Activated naive CD4-positive, alpha-beta T cell (primary cell): ENCODE measurements around the gene GALNT14.
"Not testable (repeated sequence)": the region's sequence is repeated elsewhere in the genome, so short reads cannot be mapped to it uniquely, and the experiment has no call there.

ENCODE experiments used
- DNase-seq, 4 experiments: peaks; one replicate each; lab custom pipeline; 2025; lab: John Stamatoyannopoulos, UW

The GALNT14 gene, protein sequence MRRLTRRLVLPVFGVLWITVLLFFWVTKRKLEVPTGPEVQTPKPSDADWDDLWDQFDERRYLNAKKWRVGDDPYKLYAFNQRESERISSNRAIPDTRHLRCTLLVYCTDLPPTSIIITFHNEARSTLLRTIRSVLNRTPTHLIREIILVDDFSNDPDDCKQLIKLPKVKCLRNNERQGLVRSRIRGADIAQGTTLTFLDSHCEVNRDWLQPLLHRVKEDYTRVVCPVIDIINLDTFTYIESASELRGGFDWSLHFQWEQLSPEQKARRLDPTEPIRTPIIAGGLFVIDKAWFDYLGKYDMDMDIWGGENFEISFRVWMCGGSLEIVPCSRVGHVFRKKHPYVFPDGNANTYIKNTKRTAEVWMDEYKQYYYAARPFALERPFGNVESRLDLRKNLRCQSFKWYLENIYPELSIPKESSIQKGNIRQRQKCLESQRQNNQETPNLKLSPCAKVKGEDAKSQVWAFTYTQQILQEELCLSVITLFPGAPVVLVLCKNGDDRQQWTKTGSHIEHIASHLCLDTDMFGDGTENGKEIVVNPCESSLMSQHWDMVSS

DNA sequence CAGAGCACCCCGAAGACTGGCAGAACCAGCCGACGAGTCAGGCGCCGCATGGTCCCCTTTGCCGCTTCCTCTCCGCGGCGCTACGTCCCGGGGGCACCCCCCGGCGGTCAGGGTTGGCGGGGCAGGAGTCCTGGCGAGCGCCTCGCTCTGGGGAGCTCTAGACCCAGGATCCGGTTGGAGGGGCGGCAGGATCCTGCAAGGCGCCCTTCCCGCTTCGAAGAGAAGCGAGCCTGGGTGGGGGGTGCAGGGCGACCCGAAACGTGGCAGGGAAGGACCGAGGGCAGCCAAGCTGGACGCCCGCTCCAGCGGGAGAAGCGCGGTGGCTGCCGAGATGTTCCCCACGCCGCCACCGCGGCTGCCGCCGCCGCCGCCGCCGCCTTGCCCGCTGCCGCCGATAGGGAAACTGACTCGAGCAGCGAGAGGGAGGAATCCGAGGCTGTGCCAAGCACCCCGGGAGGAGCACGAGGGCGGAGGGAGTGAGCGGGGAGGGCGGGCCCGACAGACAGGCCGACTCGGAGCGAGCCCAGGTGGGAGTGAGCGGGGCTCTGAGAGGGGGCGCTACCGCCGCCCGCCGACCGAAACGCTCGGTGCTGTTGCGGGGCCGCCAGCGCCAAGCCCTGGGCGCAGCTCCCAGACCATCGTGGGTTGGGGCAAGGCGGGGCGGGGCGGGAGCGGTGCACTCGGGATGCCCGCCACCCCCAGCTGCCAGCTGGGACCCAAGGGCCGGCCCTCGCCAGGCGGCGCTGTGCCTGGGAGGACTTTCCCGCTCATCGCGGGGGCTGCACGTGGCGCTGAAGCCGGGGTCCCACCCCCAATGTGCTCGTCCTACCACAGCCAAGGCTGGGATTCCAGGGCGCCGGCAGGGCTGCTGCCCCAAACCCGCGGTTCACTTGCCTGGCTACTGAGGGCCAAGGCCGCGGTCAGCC, at the start of gene GALNT14:
GALNT14 (minus strand) TSS at position 404 of the 926 bp plus-strand sequence; CDS start at position 50, 354 bp downstream.
- DNase-seq = peak in 1 of 4 experiments; percentile 4

DNA sequence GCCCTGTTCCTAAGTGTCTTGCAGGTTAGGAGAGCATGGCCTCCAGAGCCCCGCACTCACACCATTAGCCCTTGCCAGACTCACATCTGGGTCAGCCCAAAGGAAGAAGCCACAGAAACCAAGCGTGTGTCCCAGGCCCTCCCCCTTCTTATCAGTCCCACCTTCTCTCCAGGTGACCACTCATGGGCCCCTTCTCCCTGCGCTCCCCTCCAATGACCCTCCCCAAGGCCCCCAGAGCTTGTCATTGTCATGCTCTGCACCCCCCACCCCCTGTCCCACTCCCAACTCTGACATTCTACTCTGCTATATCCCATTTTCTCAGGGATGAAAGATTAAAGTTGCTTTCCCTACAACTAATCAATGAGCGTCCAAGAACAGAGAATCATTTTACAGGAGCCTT, 48.9 kb upstream of the GALNT14 start:
- DNase-seq = no peak

DNA sequence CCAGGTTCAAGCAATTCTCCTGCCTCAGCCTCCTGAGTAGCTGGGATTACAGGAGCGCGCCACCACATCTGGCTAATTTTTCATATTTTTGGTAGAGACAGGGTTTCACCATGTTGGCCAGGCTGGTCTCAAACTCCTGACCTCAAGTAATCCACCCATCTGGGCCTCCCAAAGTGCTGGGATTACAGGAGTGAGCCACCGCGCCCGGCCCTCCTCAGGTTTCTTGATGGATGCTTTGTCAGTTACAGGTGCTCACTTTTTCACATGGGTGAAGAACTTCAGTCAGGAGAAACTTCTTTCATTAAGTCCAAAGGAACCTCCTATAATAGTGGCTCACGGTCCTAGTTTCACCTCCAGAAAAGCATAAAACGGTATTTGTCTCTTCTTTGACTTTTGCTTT, 45.7 kb upstream of the GALNT14 start:
- DNase-seq = not testable (repeated sequence)

DNA sequence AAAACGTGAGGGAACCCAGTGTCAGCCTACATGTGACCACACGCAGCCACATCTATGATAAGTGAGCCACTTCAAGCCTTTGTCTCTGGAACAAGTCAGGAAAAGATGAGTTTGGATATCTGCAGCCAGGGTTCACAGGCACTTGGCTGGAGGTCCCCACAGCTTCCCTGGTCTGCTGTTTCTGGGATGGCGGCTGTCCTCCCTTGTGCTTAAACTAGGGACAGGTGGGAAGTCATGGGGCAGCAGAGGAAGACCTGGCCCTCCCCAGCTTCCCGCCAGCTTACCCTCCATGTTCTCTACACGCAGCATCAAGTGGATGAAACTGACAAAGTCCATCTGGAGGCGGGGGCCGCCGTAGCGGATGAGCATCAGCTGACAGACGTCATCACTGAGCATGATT, 38.5 kb upstream of the GALNT14 start:
- no peak for DNase-seq

DNA sequence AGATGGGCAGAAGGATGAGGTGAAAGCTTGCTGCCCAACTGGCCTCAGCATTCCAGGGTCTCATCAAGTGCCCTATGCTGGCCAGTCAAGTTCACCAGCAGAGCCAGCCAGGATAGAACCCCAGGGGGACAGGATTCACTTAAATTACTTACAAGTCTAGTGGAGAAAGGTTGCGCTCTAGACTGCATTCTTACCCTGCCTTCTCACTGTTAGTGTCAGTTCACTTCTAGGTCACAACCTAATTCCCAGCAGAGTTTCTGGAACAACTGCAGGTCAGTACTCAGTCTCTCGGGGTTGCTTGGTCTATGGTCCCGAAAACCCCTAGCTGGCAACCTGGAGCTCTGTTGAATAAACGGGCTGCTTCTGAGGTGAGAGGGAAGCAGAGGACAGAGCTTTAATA, 32.9 kb upstream of the GALNT14 start:
- no peak for DNase-seq

DNA sequence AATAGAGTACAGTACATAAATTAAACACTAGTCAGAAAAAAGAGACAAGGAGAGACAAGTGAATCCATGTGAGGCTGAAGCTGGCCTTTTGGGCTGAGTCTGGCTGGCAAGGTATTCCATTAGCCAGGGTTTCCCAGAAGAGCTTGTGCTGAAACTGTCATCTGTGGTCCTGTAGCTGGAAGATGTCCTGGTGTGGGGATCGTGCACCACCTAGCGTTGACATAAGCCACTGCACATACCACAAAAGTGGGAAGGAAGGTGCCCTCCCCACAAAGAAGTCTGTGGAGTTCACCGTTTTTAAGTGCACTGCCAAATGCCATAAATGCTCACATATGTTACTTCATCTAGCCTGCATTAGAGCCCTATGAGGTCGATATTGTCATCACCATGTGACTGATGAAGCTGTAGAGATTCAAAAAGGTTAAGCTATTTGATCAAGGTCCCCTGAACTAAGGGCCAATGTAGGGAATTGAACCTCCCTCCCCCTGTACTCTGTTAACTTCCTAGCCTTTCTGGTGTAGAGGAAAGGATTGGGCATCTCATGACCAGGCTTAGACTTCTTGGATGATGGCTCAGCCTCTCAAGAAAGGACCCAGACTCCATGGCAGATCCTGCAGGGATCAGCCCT, 31.9 kb upstream of the GALNT14 start:
- peak in 2 of 4 experiments; percentile 7 to 12 for DNase-seq

DNA sequence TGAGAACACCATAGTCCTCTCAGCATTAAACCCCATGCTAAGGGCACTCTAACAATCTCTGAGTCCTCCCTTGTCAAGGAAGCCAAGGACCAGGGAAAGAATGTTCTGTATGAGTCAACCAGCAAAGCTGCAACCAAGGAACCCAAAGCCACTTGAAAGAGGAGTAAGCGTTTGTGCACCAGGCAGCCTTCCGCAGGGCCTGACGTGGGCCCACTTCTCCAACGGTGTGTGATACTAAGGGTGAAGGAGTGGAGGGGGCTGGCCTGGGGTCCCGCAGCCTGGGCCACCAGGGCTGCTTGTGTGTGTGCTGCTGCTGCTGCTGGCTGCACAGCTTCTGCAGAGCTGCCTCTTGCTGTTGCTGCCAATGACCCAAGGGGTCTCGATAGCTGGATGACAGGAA, 30.1 kb upstream of the GALNT14 start:
- no peak for DNase-seq

DNA sequence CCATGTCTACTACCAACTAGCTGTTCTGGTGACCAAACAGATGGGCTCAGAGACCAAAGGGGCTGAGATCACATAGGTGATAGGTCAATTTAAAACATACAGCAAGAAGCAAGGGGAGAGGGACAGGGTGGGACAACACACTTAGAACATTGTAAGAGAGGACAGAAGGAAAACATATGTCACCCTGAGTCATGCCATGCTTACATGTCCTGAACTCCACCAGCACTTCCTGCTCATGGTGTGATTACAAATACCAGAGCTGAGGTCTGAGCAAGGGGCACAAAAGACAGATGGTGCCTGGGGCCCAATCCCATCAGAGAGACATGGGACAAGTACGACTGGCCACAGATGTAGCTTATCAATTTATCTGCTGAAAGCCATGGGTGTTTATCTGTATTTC, 28.7 kb upstream of the GALNT14 start:
- no peak for DNase-seq

DNA sequence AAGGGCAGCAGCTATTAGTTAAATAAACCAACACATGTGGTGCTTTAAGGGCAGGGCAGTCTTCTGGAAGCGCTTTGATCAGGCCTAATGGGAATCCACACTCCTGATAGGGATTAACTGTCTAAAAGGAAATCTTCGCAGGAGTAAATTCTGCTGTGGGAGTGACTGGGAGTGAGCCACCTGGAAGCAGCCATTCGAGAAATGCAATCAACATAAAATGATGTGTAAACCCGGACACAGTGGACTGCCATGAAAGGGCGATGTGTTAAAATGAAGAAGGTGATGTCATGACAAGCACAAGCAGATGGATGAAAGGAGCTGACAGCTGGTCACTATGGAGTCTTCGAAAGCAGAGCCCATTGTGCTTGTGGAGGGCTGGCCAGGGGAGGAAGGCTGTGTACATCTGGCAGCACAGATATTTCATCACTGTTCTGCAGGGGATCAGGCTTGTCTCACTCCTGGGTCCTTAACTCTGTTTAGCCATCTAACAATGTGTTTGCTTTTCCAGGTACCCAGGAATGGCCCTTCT, 24.8 kb upstream of the GALNT14 start:
- DNase-seq = no peak

DNA sequence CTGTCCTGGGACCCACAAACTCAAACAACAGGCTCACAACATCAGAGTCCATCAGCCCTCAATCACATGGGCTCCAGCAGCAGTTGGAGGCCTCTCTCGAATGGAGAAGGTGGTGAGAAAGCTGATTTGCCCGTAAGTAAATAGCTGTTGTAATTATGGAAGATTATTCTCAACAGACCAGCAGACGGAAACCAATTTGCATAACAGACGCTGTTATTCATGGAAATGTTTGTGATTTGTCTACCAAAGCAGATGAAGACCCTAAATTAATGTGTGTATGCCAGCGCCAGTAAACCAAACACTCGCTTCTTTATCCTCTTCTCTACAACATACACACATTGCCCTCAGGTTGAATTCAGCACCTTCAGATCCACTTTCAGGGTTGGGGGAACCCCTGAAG, 23.4 kb upstream of the GALNT14 start:
- DNase-seq = no peak

DNA sequence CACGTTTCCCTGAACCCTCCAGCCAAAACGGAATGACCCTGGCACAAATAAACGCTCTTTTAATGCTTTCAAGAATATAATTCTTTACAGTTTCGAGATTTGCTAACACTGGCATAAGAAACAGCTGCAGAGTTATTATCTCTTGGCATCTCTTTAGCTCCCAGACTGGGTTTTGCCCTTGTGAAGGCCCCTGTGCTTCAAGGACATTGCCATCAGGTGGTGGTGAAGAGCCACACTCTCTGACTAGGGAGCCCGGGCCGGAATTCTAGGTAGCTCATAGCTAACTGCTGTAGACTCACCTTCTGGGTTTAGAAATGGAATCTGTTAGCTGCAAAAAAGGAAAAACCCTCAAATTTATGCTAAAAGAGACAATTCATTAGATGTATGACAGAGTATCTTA, 13.3 kb upstream of the GALNT14 start:
- DNase-seq = no peak

DNA sequence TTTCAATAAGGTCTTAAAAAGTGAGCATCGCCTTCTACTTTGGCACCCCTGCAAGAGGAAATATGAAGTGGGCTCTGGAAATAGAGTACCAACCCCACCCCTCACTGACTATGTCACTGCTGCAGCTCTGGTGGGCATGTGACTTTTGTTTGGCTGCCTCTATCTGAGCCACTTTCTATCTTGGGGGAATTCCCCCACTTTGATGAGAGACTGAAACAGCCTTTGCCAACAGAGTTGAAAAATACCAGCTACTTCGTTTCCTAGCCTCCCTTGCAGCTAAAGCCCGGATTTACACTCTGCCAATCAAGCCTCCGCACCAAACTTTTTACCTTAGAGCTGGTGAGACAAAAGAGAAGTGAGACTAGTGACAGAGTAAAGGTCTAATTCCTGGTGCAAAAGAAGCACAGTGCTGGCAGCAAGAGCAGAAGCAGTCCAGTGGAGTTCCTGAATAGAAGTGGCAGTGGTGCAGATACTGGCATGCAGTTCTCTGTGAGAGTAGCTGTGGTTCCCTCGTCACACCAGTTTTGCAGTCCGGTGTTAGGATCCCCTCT, 12.0 kb upstream of the GALNT14 start:
- DNase-seq = no peak

DNA sequence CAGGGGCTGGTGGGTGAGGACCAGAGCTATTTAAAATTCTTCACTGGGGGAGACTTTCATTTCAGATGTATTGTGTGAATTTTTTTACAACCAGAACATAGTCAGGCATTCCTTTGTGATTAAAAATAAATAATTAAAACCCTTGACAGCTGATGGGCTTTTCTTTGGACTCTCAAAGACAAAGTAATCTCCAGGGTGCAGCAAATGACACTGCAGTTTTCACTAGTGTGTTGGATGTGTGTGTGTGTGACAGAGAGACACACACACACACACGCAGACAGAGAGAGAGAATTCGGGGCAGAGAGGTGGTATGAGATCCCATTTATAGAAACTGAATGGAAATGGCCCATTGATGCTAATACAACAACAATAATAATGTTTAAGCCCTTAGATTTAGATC, 10.3 kb upstream of the GALNT14 start:
- no peak for DNase-seq

DNA sequence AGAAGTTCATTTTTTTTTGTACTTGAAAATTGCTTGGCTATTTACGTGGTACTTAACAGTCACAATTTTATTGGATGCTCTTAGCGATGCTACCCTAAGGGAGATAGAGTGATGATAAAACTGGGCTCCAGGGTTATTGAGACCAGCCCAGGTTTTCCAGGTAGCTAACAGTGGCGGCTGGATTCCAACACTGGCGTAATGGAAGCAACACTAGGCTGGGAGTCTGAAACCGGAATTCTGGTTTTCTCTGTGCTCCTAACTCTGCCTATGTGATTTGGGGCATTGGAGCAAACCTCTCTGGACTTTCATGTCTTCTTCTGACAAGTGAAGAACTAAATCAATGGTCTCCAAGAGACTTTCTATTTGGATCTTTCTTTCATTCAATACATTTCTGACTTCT, 9.4 kb upstream of the GALNT14 start:
- no peak for DNase-seq

DNA sequence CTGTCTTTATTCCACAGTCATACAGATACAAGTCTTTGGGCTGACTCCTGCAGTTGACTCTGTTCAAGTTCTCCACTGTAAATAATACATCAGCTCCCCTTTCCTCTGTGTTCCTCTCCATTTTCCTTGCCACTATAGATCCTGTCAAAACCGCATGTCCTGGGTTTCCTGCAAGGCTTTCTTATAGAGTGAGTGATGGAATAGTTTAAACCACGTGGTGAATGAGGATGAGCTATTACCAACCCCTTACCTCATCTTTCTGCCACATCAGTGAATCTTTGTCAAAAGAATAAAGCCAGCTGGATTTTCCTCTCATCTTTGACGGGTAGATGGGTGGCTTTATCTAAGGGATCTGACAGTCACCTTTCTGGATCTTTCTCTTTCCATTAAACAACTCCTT, 3.9 kb upstream of the GALNT14 start:
- DNase-seq = no peak

DNA sequence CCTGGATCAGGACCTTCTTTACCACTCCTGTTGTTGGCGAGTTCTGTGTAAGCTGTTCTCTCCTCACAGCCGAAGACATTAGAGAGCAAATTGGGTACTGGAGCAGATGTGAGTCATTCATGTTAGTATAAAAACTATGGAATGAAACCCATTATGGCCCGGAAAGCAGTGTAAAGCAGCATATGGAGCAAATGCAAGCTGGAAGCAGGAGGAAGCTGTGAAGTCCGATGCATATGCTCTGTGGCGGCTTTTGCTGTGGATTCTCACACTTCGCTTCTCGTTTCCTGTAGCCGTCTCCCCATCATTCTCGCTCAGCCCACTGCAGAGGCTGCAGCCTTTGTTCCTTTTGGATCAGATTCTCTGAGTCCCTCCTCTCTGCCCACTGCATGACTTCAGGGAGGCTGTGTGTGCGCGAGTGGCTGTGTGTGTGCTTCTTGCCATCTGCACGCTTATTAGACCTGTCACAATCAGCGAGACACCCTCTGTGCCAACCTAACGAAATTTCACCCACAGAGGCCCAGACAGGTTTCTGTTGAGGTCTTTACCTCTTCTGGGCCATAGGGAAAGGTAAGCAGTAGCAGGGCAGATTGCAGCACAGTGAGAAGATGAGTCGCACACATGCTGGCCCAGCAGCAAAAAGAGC, 3.3 kb upstream of the GALNT14 start:
- DNase-seq = no peak

DNA sequence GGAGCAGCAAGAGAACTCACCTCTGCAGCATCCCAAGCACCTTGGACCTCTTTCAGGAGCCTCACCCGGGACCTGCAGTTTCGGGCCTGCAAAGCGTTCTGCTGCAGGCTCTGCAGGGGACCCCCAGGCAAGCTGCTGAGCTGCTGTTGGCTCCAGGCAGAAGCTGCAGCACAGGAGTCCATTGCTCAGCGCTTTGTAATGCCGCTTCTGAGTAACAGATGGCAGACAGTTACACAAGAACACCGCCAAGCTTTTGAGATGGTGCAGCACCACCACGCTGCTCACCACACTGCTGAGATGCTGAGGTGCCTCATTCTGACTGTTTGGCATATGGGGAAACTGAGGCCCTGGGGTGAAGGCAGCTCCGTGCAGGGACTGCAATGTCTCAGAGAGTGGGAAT, 1.9 kb upstream of the GALNT14 start:
- no peak for DNase-seq

DNA sequence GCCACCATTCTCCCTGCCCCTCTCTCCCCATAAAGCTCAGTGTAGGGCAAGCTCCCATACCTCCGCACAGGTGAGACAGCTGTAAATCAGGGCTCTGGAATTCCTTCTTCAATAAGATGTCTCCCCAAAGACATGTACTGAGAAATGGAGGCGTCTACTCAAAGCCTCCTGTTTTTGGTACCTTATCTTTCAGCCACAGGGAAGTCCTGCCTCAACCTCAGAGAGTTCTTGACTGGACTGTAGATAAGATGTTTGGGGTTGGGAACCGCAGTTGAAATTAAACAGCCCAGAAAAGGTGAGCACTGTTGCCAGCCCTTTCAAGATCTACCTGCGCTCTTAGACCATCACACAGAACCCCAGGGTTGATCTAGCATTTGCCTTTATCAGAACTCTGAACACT, 1.4 kb upstream of the GALNT14 start:
- DNase-seq = no peak

DNA sequence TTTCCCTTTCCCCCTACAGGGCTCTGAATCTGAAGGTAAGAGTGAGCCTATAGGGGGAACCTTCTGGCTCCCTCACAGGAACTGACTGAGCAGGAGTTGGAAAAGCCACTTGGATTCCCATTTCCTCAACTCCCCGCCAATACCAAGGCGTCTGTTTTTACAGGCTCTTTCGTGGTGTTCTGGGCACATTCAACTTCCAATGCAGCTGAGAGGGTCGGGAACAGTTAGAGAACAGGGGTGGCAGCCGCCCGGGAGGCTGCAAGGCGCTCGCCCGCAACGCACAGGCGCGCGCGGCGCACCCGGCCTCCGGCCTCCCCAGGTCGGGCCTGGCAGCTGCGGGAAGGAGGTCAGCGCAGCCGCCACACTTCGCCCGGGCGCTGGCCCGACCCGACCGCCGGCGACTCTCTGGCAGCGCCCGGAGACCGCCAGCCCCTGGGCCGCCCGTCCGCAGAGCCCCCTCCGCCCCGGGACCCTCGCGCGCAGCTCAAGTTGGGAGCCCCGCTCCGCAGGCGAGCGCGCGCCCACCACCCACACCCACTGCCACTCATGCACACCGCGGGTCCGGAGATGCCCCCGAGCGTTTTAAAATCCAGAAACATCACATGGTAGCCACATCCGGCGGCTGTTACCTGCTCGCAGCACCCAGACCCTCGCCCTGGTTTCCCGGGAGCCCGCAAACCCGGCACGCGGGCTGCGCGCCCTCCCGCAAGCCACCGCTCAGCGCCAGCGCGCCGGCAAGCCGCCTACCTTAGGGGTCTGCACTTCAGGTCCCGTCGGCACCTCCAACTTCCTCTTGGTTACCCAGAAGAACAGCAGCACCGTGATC, 816 bp downstream of the GALNT14 start:
- DNase-seq = no peak

DNA sequence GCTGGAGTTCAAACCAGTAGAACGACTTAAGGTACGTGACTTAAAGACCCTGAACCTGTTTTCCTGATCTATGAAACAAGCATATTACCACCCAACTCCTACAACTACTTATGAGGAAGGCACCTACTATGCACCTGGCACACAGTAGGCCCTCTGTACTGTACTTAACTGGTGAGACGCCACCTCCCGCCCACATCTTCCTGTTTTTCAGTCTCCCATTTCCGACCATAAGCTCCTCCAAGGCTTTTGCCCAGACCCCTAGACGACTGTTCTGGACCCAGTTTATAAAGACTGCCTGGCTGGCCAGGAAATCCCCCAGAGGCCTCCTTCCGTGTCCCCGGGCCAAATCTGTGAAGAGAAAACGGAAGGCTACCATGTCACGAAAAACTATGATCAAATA, 1.5 kb downstream of the GALNT14 start:
- no peak for DNase-seq
